Upper lobe of right lung (tissue), 1 donor: Measurements from ENCODE around the gene FHL5. TPM values are rescaled to one million over a fixed set of nuclear protein-coding genes. Genes with fewer than 3 reads are reported as not detected.

Experiments
- ATAC-seq: fragments of 200-7000 bp; cut with Tn5 transposase; one replicate; pipeline ENCODE4 v1.9.1; 2020; ENCODE audit warnings: mild to moderate bottlenecking, moderate library complexity
- DNase-seq: peaks from one replicate; pipeline ENCODE4 v3.0.0-alpha.2; 2020
- H3K27ac ChIP-seq: fragments of 200-600 bp; one replicate; pipeline ENCODE4 v1.8.0; 2022
- H3K27me3 ChIP-seq: fragments of 200-600 bp; one replicate; pipeline ENCODE4 v1.8.0; 2022; ENCODE audit warnings: mild to moderate bottlenecking
- H3K36me3 ChIP-seq: fragments of 200-600 bp; one replicate; pipeline ENCODE4 v1.8.0; 2022
- H3K4me1 ChIP-seq: fragments of 200-600 bp; one replicate; pipeline ENCODE4 v1.8.0; 2022
- H3K4me3 ChIP-seq: fragments of 200-600 bp; one replicate; pipeline ENCODE4 v1.8.0; 2022; ENCODE audit warnings: mild to moderate bottlenecking
- H3K9me3 ChIP-seq: fragments of 200-600 bp; one replicate; pipeline ENCODE4 v1.8.0; 2022
- intact Hi-C: fragments of 100-400 bp; cut with DNase I; formaldehyde crosslinking; loops from one replicate; pipeline ENCODE4 v1.11.0; 2022
- total RNA-seq: library from RNA; stranded (reverse); fragmentation: NEBNext Ultra II Directional; extraction: Animal tissue kit (Norgen Biotek cat#: 25700); gene quantifications from one replicate; pipeline ENCODE4 v1.2.1, GENCODE V29; 2021
- TF ChIP-seq, protein P1 (sequence below): fragments of 200-600 bp; IDR thresholded peaks from one replicate; pipeline ENCODE4 v1.8.0; 2022; ENCODE audit warnings: antibody characterized with exemption
- donor health status: DM: no; HTN: yes; CAD: no; lungs with severe emphysema.

FHL5 gene
- total RNA-seq, 1 donor from 2014 or later = 40.1 TPM

DNA sequence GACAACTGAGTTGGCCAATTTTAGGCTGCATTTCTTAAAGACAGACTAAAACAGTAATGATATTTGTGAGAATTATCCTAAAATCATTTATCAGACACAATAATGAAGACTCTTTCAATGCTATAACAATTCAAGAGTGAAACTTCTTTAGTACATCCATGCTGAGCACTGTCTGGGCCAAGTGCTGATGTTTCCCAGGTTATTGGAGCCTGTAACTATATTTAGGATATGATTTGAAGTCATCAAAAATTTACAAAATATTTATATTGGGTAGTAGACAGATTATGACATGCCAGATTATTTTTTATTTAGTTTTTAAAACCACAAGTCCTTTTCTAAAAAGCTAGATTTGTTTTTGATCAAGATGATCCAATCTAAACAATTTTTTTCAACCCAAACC is 45.1 kb downstream of the FHL5 start:
- H3K27me3 ChIP-seq = no peaks in the 10 kb centered on the region
- intact Hi-C loops = no loop called here
- H3K9me3 ChIP-seq = no peaks in the 10 kb centered on the region
- ATAC-seq (no peak), DNase-seq (no peak)
- TF ChIP-seq, protein P1, sequence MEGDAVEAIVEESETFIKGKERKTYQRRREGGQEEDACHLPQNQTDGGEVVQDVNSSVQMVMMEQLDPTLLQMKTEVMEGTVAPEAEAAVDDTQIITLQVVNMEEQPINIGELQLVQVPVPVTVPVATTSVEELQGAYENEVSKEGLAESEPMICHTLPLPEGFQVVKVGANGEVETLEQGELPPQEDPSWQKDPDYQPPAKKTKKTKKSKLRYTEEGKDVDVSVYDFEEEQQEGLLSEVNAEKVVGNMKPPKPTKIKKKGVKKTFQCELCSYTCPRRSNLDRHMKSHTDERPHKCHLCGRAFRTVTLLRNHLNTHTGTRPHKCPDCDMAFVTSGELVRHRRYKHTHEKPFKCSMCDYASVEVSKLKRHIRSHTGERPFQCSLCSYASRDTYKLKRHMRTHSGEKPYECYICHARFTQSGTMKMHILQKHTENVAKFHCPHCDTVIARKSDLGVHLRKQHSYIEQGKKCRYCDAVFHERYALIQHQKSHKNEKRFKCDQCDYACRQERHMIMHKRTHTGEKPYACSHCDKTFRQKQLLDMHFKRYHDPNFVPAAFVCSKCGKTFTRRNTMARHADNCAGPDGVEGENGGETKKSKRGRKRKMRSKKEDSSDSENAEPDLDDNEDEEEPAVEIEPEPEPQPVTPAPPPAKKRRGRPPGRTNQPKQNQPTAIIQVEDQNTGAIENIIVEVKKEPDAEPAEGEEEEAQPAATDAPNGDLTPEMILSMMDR = no peak
- H3K4me1 ChIP-seq = no peaks in the 10 kb centered on the region
- H3K27ac ChIP-seq = no peak overlapping the region
- no peak overlapping the region for H3K4me3 ChIP-seq
- H3K36me3 ChIP-seq = no peaks in the 10 kb centered on the region

DNA sequence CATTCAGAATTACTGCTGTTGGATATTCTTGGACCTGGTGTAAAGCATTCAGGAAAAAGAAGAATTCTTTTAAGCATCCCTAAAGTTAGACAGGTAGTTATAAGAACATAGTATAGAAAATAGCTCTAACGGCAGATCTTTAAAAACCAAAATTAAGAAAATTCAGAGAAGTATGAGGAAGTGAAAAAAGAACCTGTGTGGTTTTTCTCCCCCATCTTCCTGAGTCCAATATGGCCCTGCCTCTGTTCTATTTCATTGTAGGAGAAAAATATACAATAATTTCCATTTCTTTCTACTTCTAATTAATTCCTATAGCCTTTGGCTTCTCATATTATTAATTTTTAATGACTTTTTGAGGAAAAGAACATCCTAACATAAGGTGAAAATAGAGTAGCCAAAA is 47.1 kb downstream of the FHL5 start:
- no peak overlapping the region for H3K27ac ChIP-seq
- TF ChIP-seq, protein P1 = no peak
- no peak for DNase-seq
- H3K4me3 ChIP-seq = no peak overlapping the region
- H3K36me3 ChIP-seq = no peaks in the 10 kb centered on the region
- H3K4me1 ChIP-seq = no peaks in the 10 kb centered on the region
- no peaks in the 10 kb centered on the region for H3K27me3 ChIP-seq
- no peaks in the 10 kb centered on the region for H3K9me3 ChIP-seq
- intact Hi-C loops = no loop called here
- no peak for ATAC-seq

DNA sequence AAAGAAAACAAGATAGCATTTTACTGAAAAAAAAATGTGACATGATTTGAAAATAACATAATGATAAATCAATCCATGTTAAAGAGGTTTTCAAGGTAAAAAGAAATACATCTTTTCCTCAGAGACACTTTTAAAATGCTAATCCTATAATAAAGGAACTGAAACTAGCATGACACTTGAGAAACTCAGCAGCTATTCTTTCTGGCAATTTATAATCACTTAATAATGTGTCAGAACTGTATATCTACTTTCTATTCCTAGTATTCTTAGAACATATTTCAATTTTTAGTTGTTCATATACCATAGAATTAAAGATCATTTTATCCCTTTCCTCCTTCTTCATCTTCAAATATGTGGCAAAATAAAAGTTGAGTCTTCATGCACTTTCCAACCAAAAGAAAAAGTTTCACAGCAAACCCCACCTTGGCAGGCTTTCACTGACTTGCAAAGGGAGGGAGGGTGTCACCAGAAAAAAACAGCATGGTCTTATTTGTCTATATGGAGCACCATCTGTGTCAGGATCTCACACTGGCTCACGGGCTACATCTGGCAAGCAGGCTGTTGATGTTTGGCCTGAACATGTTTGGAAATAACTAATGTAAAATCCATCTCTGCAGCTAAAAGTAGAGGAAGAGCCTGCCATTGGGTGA is 48.5 kb downstream of the FHL5 start:
- DNase-seq = no peak
- Histone ChIP-seq H3K27ac (no peak overlapping the region), H3K36me3 (no peaks in the 10 kb centered on the region), H3K9me3 (no peaks in the 10 kb centered on the region), H3K4me1 (no peaks in the 10 kb centered on the region), H3K4me3 (no peak overlapping the region), H3K27me3 (no peaks in the 10 kb centered on the region)
- intact Hi-C loops = no loop called here
- no peak for ATAC-seq
- TF ChIP-seq, protein P1 = no peak

DNA sequence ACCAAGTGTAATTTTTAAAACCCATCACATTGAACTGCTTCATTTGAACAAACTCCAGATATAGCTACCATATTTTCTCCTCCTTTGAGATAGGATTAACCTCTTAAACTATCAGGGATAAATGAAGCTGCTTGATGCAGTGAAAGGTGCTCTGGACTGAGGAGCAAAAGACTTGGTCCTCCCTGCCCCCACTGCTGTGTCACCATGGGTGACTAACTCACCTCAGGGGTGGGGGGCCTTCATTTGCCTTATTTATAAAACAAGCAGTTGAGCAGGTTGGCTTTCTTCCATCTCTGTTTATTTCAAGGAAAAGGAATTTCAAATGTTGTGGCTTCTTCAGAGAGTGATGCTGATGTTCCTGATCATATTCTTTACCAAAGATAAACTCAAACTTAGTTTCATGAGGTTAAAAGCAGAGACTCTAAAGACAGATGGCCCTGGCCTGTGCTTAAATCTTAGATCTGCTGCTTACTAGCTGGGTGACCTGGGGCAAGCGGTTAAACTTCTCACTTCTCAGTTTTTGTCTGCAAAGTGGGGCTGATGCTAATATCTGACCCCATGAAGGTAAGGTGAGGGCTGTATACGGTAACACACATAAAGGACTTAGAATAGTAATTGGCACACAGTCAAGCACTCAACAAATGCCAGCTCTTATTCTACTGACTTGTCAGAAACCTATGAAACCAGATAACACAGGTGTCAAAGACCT is 50.5 kb downstream of the FHL5 start:
- no peaks in the 10 kb centered on the region for H3K9me3 ChIP-seq
- H3K4me3 ChIP-seq = no peak overlapping the region
- intact Hi-C loops = no loop called here
- ATAC-seq (no peak), DNase-seq (no peak)
- no peaks in the 10 kb centered on the region for H3K4me1 ChIP-seq
- no peak overlapping the region for H3K27ac ChIP-seq
- H3K27me3 ChIP-seq = no peaks in the 10 kb centered on the region
- TF ChIP-seq, protein P1 = no peak
- H3K36me3 ChIP-seq = no peaks in the 10 kb centered on the region

DNA sequence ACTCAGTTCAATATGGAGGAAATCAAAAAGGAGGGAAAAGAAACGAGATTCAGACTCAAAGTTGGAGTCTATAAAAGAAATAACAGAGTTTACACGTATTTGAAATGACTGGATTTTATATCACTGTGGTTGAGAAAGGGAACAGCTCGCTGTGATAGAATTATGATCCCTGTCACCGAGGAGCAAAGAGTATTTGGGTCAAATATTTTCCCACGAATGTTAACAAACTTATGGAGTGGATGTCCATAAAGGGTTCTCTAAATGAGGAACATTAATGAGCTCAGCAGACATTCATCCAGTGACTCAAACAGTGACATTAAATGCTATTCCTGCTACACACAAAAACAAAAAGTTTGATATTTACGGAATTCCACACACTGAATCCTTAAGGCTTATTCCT is 57.9 kb downstream of the FHL5 start:
- intact Hi-C loops = no loop called here
- DNase-seq (no peak), ATAC-seq (no peak)
- Histone ChIP-seq H3K4me1 (no peaks in the 10 kb centered on the region), H3K4me3 (no peak overlapping the region), H3K9me3 (no peaks in the 10 kb centered on the region), H3K27me3 (no peaks in the 10 kb centered on the region), H3K36me3 (no peaks in the 10 kb centered on the region), H3K27ac (no peak overlapping the region)
- TF ChIP-seq, protein P1 = no peak
